ENCODE data around the gene CYBB.

Gene CYBB

GRCh38 chrX:37803057-37803456 lies 23.2 kb downstream of the CYBB start:
- no peak for ATAC-seq
- no peak for TF ChIP-seq CSDC2 (CRISPR knock-in tag; IDR thresholded peaks at IDR 0.05)
- TF ChIP-seq BACH2 (CRISPR knock-in tag; IDR thresholded peaks at IDR 0.05; ENCODE audit: borderline replicate concordance): no peak
- no peak for TF ChIP-seq PATZ1 (CRISPR knock-in tag; IDR thresholded peaks at IDR 0.05; ENCODE audit: borderline replicate concordance)
- TF ChIP-seq POU6F1 (CRISPR knock-in tag; IDR thresholded peaks at IDR 0.05; ENCODE audit: borderline replicate concordance, low read depth): no peak
- TF ChIP-seq ZFP30 (CRISPR knock-in tag; IDR thresholded peaks at IDR 0.05): no peak
- no peak for TF ChIP-seq SNAI2 (CRISPR knock-in tag; IDR thresholded peaks at IDR 0.05)
- no peak for TF ChIP-seq OSR1 (CRISPR knock-in tag; IDR thresholded peaks at IDR 0.05)

- no peak for TF ChIP-seq CSRNP3 (CRISPR knock-in tag; IDR thresholded peaks at IDR 0.05)
- TF ChIP-seq ZFP30 (CRISPR knock-in tag; IDR thresholded peaks at IDR 0.05): no peak
- TF ChIP-seq BACH2 (CRISPR knock-in tag; IDR thresholded peaks at IDR 0.05; ENCODE audit: borderline replicate concordance): no peak
- TF ChIP-seq ARNTL (CRISPR knock-in tag; IDR thresholded peaks at IDR 0.05; ENCODE audit: borderline replicate concordance, low read depth): no peak
- TF ChIP-seq ZC3H10 (CRISPR knock-in tag; IDR thresholded peaks at IDR 0.05): no peak
- no peak for TF ChIP-seq ZFP3 (CRISPR knock-in tag; IDR thresholded peaks at IDR 0.05)
- TF ChIP-seq ZNF8 (CRISPR knock-in tag; IDR thresholded peaks at IDR 0.05): no peak
- TF ChIP-seq RARB (CRISPR knock-in tag; IDR thresholded peaks at IDR 0.05): no peak
- no peak for ATAC-seq
These were observed 30.1 kb downstream of the CYBB start for GRCh38 chrX:37809970-37810369.

GRCh38 chrX:37812110-37812509 lies 32.3 kb downstream of the CYBB start:
- no peak for ATAC-seq
- no peak for TF ChIP-seq ZFP3 (CRISPR knock-in tag; IDR thresholded peaks at IDR 0.05)
- TF ChIP-seq CREB5 (CRISPR knock-in tag; IDR thresholded peaks at IDR 0.05; ENCODE audit: low read depth): no peak
- TF ChIP-seq RARB (CRISPR knock-in tag; IDR thresholded peaks at IDR 0.05): no peak
- no peak for TF ChIP-seq OSR1 (CRISPR knock-in tag; IDR thresholded peaks at IDR 0.05)
- TF ChIP-seq ZNF70 (CRISPR knock-in tag; IDR thresholded peaks at IDR 0.05): no peak
- TF ChIP-seq ZNF565 (CRISPR knock-in tag; conservative IDR thresholded peaks at IDR 0.05; ENCODE audit: low read depth): no peak
- no peak for TF ChIP-seq ZNF8 (CRISPR knock-in tag; IDR thresholded peaks at IDR 0.05)
- no peak for TF ChIP-seq ZFP30 (CRISPR knock-in tag; IDR thresholded peaks at IDR 0.05)
- no peak for TF ChIP-seq GLIS3 (CRISPR knock-in tag; IDR thresholded peaks at IDR 0.05)
- TF ChIP-seq ESRRG (CRISPR knock-in tag; IDR thresholded peaks at IDR 0.05): no peak
- TF ChIP-seq PPARA (CRISPR knock-in tag; IDR thresholded peaks at IDR 0.05; ENCODE audit: borderline replicate concordance): no peak
- no peak for TF ChIP-seq TCF4 (CRISPR knock-in tag; IDR thresholded peaks at IDR 0.05; ENCODE audit: borderline replicate concordance)
- no peak for TF ChIP-seq POU6F1 (CRISPR knock-in tag; IDR thresholded peaks at IDR 0.05; ENCODE audit: borderline replicate concordance, low read depth)
- TF ChIP-seq ZC3H10 (CRISPR knock-in tag; IDR thresholded peaks at IDR 0.05): no peak
- TF ChIP-seq PATZ1 (CRISPR knock-in tag; IDR thresholded peaks at IDR 0.05; ENCODE audit: borderline replicate concordance): no peak
- no peak for TF ChIP-seq CSRNP3 (CRISPR knock-in tag; IDR thresholded peaks at IDR 0.05)
